PC-9 (cell line): ENCODE data around the gene ANKLE1.

Experiments
- CTCF ChIP-seq: fragments of 200-600 bp; sonication (generic); conservative IDR thresholded peaks from 2 replicates; pipeline ENCODE4 v1.6.1; 2017; ENCODE audit warnings: mixed run types, antibody characterized with exemption, mild to moderate bottlenecking, moderate library complexity
- EZH2 ChIP-seq: fragments of 200-600 bp; sonication (generic); IDR thresholded peaks from 2 replicates; pipeline ENCODE4 v1.8.0; 2017; ENCODE audit warnings: antibody characterized with exemption, low read depth

- no peak for TF ChIP-seq CTCF
- TF ChIP-seq EZH2, result no peak
Measured at GRCh38 chr19:17327068-17327653, 45.5 kb downstream of the ANKLE1 start.
